Ureter (tissue), 1 donor: Measurements from ENCODE around the gene COQ8A. TPM values are rescaled to one million over a fixed set of nuclear protein-coding genes. Genes with fewer than 3 reads are reported as not detected.
"Not testable (repeated sequence)": the region's sequence is repeated elsewhere in the genome, so short reads cannot be mapped to it uniquely, and the experiment has no call there.

ENCODE experiments used
- DNase-seq: peaks from one replicate; pipeline ENCODE4 v3.0.0-alpha.2; 2020; ENCODE audit warnings: low spot score
- total RNA-seq: library from RNA; stranded (reverse); gene quantifications from one replicate; pipeline ENCODE4 v1.2.4, GENCODE V29; 2023
- donor health status: DM: yes; HTN: yes; CAD: no.

COQ8A gene
- total RNA-seq, 1 donor from 2014 or later, result 32.7 TPM

GRCh38 chr1:226951286-226952117, 11.4 kb downstream of the COQ8A start:
- DNase-seq, result no peak

DNA sequence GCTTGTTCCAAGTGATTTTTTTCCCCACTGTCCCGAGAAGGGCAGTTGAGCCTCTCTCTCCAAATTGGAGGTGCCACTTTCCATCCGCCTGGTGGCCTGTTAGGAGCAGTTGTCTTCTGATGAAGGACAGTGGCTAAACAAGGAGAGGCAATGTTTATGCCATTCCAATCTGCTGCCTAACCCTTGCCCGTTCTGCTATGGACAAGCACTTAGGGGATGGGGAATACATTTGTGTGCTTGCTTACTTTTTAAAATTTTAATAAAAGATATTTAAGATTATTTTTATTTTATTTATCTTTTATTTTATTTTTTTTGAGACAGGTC, 12.0 kb downstream of the COQ8A start:
- no peak for DNase-seq

DNA sequence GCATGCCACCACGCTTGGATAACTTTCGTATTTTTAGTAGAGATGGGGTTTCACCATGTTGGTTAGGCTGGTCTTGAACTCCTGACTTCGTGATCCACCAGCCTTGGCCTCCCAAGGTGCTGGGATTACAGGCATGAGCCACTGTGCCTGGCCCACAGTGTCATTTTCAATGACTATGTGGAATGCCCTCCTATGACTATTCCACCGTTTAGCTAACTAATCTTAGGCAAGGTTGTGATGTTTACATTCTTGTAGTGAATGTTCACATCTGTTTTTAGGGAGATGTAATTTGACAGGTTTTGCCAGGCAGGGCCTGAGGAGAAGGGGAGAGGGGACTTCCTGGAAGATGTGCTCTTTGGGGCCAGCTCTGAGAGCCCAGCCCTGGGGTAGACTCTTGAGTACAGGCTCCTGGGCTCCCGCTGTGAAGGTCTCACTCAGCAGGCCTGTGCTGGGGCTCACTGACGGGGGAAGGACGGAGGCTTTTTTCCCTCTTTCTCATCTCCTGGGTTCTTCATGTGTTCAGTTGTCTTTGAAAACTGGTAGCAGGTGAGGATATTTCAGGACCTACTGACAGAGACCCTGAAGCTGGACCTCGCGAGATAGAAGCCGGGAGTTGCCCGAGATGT, 13.2 kb downstream of the COQ8A start:
- DNase-seq, result no peak

GRCh38 chr1:226954337-226954736, 14.2 kb downstream of the COQ8A start:
- no peak for DNase-seq

GRCh38 chr1:226954777-226955176, 14.7 kb downstream of the COQ8A start:
- DNase-seq, result no peak

- DNase-seq, result not testable (repeated sequence)
Measured at GRCh38 chr1:226955857-226956256, 15.8 kb downstream of the COQ8A start.

DNA sequence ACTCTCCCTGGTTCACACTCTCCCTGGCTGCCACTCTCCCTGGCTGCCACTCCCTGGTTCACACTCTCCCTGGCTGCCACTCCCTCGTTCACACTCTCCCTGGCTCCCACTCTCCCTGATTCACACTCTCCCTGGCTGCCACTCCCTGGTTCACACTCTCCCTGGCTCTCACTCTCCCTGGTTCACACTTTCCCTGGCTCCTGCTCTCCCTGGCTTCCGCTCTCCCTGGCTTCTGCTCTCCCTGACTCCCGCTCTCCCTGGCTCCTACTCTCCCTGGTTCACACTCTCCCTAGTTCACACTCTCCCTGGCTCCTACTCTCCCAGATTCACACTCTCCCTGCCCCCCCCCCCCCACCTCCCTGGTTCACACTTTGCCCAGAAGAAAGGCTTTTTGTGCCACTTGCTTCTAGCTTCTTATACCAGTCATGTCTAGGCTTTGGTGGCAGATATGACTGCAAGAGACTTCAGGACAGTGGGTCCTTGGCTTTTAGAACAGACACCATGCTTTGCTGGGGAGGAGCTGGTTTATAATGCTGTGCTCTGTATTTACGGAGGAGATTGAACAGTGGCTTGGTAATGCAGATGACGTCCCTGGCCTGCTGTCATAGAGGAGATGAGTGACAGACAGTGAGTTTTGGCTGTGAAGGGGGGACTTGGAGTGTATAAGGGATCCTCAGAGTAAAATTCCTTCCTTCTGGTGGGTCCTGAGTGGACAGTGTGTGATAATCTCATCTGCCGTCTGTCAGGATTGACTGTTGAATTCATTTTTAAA, 17.0 kb downstream of the COQ8A start:
- no peak for DNase-seq

DNA sequence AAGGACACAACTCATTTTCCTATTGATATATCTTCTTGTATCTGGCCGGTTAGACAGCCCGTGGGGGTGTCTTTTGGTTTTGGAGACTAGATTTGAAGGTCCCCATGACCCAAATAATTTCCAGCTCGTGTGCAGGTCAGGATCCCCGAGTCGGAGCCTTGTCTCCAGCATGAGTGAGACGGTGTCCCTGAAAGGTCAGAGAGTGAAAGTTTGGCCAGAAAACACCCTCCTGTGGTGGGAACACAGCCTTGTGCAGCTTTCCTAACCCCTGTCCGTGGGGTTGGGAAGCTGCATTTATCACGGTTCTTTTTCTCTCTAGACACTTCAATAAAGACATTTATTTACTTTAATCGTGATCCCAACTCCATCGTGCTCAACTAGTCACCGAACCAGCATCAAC, 17.6 kb downstream of the COQ8A start:
- DNase-seq, result no peak

- no peak for DNase-seq
Measured at GRCh38 chr1:226958300-226958699, 18.2 kb downstream of the COQ8A start.

GRCh38 chr1:226960256-226960655, 20.2 kb downstream of the COQ8A start:
- no peak for DNase-seq

GRCh38 chr1:226960944-226961765, 21.1 kb downstream of the COQ8A start:
- no peak for DNase-seq

GRCh38 chr1:226962421-226963391, 22.6 kb downstream of the COQ8A start:
- DNase-seq, result no peak

DNA sequence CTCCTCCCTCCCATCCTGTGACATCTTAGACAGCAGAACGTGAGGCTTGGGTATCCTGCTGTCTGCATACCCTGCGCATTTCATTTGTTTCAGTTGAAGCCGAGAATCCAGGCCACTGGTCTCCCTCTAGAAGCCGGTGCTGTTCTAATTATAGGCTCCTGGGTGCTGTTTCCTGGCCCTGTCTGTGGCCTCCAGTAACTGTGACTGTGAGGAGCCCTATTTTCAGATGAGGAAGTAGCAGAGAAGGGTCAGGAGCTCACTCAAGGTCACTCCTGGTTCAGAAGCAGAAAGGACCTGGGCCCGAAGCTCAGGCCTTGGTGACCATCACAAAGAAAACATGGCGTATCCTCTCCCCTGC, 24.0 kb downstream of the COQ8A start:
- DNase-seq, result no peak

DNA sequence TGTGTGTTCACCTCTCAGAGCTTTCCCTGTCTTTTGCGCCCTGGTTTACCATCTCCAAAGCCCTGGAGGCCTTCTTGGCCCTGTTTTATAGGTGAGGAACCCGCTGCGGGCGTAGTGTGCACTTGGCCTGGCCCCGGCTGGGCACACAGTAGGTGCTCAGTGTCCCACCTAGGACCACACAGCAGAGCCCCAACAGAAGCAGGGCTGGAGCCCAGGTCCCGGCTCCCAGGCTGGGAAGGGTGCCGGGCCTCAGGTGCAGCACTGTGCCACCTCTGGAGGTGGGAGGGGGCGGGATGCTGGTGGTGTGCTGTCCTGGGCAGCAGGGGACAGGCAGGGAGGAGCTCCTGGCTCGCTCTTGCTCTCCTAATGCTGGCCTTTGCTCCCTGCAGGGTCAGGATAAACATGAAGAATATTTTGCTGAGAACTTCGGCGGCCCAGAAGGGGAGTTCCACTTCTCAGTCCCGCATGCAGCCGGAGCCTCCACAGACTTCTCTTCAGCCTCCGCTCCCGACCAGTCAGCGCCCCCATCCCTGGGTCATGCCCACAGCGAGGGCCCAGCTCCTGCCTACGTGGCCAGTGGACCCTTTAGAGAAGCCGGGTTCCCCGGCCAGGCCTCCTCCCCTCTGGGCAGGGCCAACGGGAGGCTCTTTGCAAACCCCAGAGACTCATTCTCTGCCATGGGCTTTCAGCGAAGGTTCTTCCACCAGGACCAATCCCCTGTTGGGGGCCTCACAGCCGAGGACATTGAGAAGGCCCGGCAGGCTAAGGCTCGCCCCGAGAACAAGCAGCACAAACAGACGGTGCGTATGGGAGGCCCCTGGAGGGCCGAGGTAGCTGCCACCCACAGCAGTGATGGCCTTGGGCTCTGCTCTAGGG, 24.8 kb downstream of the COQ8A start:
- no peak for DNase-seq

DNA sequence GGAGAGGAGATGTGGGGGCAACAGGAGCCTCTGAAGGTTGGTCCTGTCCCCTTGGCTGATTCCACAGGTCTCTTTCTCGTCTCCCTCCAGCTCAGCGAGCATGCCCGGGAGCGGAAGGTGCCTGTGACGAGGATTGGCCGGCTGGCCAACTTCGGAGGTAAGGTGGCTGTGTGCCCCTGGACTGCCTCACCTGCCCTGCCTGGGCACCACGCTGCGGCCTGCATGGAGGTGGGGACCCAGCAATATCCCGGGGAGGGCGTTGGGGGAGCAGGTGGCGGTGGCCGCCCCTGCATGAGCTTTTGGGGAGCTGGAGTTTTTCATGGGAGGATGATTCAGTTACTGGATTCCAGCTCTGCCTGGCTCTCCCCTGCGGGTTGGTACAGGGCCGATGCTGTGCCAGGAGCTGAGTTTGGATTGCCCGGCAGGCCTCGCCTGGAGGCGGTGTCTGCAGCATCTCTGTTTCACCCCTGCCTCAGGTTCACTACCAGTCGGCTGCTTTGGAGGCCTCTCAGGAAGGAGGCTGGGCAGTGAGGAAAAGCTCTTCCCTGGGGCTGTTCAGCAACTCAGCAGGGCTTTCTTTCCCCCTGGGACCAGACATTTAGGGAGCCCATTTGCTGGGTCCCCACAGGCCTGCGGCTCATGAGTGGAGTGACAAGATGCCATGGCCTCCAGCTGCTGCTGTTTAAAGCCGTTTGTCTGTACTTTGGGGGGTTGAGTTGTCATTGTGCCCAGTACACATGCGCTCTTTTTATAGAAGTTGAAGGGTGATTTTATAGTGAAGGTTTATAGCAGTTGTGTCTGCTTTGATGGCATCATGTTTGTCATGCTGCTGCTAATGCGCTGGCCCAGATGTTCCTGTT, 25.7 kb downstream of the COQ8A start:
- DNase-seq, result no peak

DNA sequence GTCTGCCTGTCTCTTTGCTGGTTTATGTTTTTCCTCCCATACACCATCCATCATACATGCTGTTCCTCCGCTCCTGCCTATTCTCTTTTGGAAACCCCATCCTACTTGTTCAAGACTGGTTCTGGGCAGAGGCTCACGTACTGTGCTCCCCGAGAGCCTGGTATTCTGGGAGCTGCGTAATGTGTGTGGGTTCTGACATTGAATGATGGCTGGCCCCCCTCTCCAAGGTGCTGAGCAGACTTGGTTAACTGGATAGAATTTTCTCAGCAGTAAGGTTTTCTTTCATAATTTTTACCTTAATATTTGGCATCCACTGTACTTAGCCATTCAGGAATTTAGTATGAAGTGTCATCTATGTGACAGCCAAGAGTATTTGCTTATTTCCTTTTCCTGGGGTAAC, 26.6 kb downstream of the COQ8A start:
- no peak for DNase-seq

DNA sequence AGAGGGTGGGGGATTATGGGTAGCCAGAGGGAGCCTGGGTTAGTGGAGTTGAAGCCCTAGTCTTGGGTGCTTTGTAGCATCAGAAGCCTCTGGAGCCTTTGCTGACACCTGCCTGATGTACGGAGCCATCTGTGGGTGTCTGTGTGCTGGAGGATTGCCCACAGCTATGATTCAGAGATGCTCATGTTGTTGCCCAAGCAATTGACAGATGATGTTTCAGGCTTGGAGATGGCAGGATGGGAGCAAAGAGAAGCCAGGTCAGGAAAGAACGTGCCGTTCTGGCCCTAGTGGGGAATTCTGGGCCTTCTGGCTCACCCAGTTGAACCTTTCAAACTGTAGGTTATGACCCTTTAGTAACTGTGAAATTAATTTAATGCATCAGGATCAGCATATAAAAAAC, 27.6 kb downstream of the COQ8A start:
- no peak for DNase-seq

GRCh38 chr1:226971765-226972164, 31.7 kb downstream of the COQ8A start:
- DNase-seq, result no peak

- no peak for DNase-seq
Measured at GRCh38 chr1:226972931-226973330, 32.8 kb downstream of the COQ8A start.
